Hair follicular keratinocyte (primary cell): ENCODE results near the gene SSX5. TPM values are rescaled to one million over a fixed set of nuclear protein-coding genes. Genes with fewer than 3 reads are reported as not detected.

Source experiments
- total RNA-seq: library from RNA; depleted of rRNA; stranded (reverse); fragments of >200 nt; gene quantifications from 2 replicates; pipeline ENCODE4 v1.2.3, GENCODE V29; 2015

The SSX5 gene, protein sequence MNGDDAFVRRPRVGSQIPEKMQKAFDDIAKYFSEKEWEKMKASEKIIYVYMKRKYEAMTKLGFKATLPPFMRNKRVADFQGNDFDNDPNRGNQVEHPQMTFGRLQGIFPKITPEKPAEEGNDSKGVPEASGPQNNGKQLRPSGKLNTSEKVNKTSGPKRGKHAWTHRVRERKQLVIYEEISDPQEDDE
- not detected in 2 replicates for total RNA-seq

GRCh38 chrX:48196745-48197201 lies at the start of gene SSX5:
SSX5 (minus strand) TSS chrX:48196795; CDS start chrX:48195358, 1,437 bp downstream.

Other genes starting within 250 kb of the SSX5 start
- gene ZNF182, start 192.8 kb downstream of the SSX5 start, total RNA-seq: 1.0 and 2.1 TPM in 2 replicates
- gene SPACA5, start 189.8 kb downstream of the SSX5 start, total RNA-seq: not detected in 2 replicates
- 0.42 and 1.1 TPM in 2 replicates for gene ZNF630, start 125.2 kb downstream of the SSX5 start, total RNA-seq
- gene SPACA5B, start 66.2 kb downstream of the SSX5 start, total RNA-seq: not detected in 2 replicates
- gene SSX1, start 58.6 kb upstream of the SSX5 start, total RNA-seq: not detected in 2 replicates
- gene SSX3, start 159.9 kb upstream of the SSX5 start, total RNA-seq: not detected in 2 replicates
- gene SSX4, start 186.7 kb upstream of the SSX5 start, total RNA-seq: not detected in 2 replicates
- gene SSX4B, start 215.2 kb upstream of the SSX5 start, total RNA-seq: not detected in 2 replicates